Stomach (tissue), 9 donors: ENCODE results near the gene NUDT16L1. TPM values are rescaled to one million over a fixed set of nuclear protein-coding genes. Genes with fewer than 3 reads are reported as not detected.

Experiments used
- DNase-seq, 2 donors: peaks; one replicate each; pipeline versions ENCODE4 v3.0.0 to v3.0.0-alpha.2; 2013 to 2019
- H3K27ac ChIP-seq, 5 donors: fragments of 200-600 bp in 4 of 5; sonication (generic) in 4 of 5; one replicate each; pipeline ENCODE4 v1.5.1; 2013 to 2019; ENCODE audit warnings: mild to moderate bottlenecking in 1 of 5, moderate library complexity in 1 of 5
- H3K27me3 ChIP-seq, 3 donors: fragments of 200-600 bp; sonication (generic); one replicate each; pipeline ENCODE4 v1.5.1; 2017 to 2019; ENCODE audit warnings: mixed run types in 1 of 3
- H3K36me3 ChIP-seq, 4 donors: fragments of 200-600 bp; sonication (generic); 1 replicate in 3 of 4; 2 replicates in 1 of 4; pipeline ENCODE4 v1.5.1; 2016 to 2019
- H3K4me1 ChIP-seq, 4 donors: fragments of 200-600 bp; sonication (generic); one replicate each; pipeline ENCODE4 v1.5.1; 2016 to 2019
- H3K4me3 ChIP-seq, 4 donors: fragments of 200-600 bp; sonication (generic) in 3 of 4; one replicate each; pipeline ENCODE4 v1.5.1; 2016 to 2019; ENCODE audit warnings: mild to moderate bottlenecking in 1 of 4
- H3K9me3 ChIP-seq, 4 donors: fragments of 200-600 bp; sonication (generic); one replicate each; pipeline ENCODE4 v1.5.1; 2016 to 2019
- EP300 ChIP-seq: sonication (generic); formaldehyde crosslinking; IDR thresholded peaks from one replicate; pipeline ENCODE4 v1.6.1; 2017; ENCODE audit warnings: antibody characterized with exemption
- POLR2A ChIP-seq, 4 donors: fragments of 450-650 bp; IDR thresholded peaks; one replicate each; pipeline ENCODE4 v1.6.1; 2016; ENCODE audit warnings: antibody characterized with exemption in 4 of 4, control low read depth in 2 of 4, mild to moderate bottlenecking in 1 of 4, moderate library complexity in 1 of 4
- POLR2AphosphoS5 ChIP-seq, 3 donors: sonication (generic); formaldehyde crosslinking; IDR thresholded peaks; one replicate each; pipeline ENCODE4 v1.6.1; 2016; ENCODE audit warnings: antibody characterized with exemption in 3 of 3
- WGBS, 5 donors: extraction: QIAGEN DNeasy Blood & Tissue Kit in 3 of 5; methylation state at CpG; one replicate each; pipeline versions ENCODE4 v1.1.5 to v1.1.7; 2013 to 2018; 5-methylcytosine and 5-hydroxymethylcytosine counted together
- intact Hi-C: fragments of 100-400 bp; cut with DNase I; formaldehyde crosslinking; loops from one replicate; pipeline ENCODE4 v1.15.1; 2023; ENCODE audit warnings: low total_unique reads
- polyA plus RNA-seq, 3 donors: library from polyadenylated mRNA; stranded (reverse); fragments of 200-250 nt; gene quantifications; one replicate each; pipeline ENCODE4 v1.2.3, GENCODE V29; 2013
- total RNA-seq, 5 donors: library from RNA; depleted of rRNA; stranded (reverse); fragments of >200 nt; gene quantifications; one replicate each; pipeline versions ENCODE4 v1.1.0 to v1.2.3, GENCODE V29; 2014 to 2016
- TF ChIP-seq, protein P1 (sequence below), 7 experiments: fragments of 450-650 bp in 4 of 7; fragments of 200-600 bp in 3 of 7; sonication (generic) in 3 of 7; IDR thresholded peaks; one replicate each; pipeline ENCODE4 v1.5.1; 2016 to 2019; ENCODE audit warnings: antibody characterized with exemption in 7 of 7, control low read depth in 2 of 7, mild to moderate bottlenecking in 1 of 7
- donor health status: healthy with polysubstance abuse.
- donor health status: Bipolar disorder and iron deficiency.
- donor health status: healthy.

NUDT16L1 gene
- total and polyA plus RNA-seq, 8 donors: 3.5 to 48.2 (median 35.3) TPM

GRCh38 chr16:4656221-4656620 lies 37.1 kb upstream of the NUDT16L1 start:
- H3K4me1 ChIP-seq: peaks cover 57 to 79% (median 59%) of the 10 kb centered on the region in 4 donors
- intact Hi-C loops: no loop called here
- H3K27ac ChIP-seq: peak overlapping the region in 3 of 5 donors; percentile 23 to 81 (median 80)
- no peaks in the 10 kb centered on the region for H3K27me3 ChIP-seq
- H3K4me3 ChIP-seq: no peak overlapping the region
- DNase-seq: no peak
- WGBS, 5 donors: 87 to 92% (median 90%) methylated on average over 12 of the region's 12 CpGs
- TF ChIP-seq EP300: no peak
- TF ChIP-seq POLR2A (IDR thresholded peaks at IDR 0.05): no peak
- TF ChIP-seq POLR2AphosphoS5 (IDR thresholded peaks at IDR 0.05): no peak
- no peaks in the 10 kb centered on the region for H3K9me3 ChIP-seq
- H3K36me3 ChIP-seq: peaks cover 62 to 95% (median 91%) of the 10 kb centered on the region in 4 donors

DNA sequence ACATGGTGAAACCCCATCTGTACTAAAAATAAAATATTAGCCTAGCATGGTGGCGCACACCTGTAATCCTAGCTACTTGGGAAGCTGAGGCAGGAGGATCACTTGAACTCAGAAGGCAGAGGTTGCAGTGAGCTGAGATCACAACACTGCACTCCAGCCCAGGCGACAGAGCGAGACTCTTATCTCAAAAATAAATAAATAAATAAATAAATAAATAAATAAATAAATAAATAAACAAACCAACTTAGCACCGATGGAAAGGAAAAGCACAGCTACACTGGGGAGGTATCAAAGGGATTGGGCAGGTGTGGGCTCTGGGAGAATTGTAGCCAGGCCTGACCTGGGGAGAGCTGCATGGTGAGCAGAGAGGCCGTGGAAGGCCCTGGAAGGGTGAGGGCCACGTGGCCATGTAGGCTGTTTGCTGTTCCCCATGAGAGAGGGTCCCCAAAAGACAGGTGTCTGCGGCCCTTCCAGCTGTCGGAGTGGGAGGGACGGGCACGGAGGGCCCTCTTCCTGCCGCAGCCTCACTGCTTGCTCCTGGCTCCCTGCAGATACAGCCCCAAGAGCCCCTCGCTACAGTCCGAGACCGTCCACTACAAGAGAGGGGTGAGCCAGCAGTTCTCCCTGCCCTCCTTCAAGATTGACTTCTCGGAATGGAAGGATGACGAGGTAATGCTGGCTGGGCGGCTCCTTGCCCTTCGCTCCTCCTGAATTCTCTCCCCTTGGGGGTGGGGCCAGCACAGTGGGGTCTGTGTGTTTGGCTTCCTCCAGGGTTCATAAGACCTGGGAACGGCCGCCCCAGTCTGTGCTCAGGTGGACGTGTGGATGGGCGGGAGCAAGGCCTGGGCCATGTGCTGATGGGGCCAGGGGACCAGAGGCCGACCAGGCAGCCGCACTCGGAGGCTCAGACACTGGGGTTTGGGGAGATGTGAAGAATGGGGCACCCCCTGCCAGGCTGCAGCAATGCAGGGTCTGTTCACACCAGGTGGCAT lies 36.4 kb upstream of the NUDT16L1 start:
- 88 to 94% (median 91%) methylated on average over 24 to 25 of the region's 25 CpGs for WGBS, 5 donors
- Histone ChIP-seq H3K4me1 (peaks cover 57 to 79% (median 62%) of the 10 kb centered on the region in 4 donors), H3K36me3 (peaks cover 57 to 87% (median 86%) of the 10 kb centered on the region in 4 donors), H3K4me3 (no peak overlapping the region), H3K27ac (no peak overlapping the region), H3K9me3 (no peaks in the 10 kb centered on the region), H3K27me3 (no peaks in the 10 kb centered on the region)
- TF ChIP-seq POLR2A (IDR thresholded peaks at IDR 0.05): no peak
- TF ChIP-seq POLR2AphosphoS5 (IDR thresholded peaks at IDR 0.05): no peak
- TF ChIP-seq, protein P1, sequence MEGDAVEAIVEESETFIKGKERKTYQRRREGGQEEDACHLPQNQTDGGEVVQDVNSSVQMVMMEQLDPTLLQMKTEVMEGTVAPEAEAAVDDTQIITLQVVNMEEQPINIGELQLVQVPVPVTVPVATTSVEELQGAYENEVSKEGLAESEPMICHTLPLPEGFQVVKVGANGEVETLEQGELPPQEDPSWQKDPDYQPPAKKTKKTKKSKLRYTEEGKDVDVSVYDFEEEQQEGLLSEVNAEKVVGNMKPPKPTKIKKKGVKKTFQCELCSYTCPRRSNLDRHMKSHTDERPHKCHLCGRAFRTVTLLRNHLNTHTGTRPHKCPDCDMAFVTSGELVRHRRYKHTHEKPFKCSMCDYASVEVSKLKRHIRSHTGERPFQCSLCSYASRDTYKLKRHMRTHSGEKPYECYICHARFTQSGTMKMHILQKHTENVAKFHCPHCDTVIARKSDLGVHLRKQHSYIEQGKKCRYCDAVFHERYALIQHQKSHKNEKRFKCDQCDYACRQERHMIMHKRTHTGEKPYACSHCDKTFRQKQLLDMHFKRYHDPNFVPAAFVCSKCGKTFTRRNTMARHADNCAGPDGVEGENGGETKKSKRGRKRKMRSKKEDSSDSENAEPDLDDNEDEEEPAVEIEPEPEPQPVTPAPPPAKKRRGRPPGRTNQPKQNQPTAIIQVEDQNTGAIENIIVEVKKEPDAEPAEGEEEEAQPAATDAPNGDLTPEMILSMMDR (IDR thresholded peaks at IDR 0.05): no peak
- TF ChIP-seq EP300: no peak
- intact Hi-C loops: no loop called here
- DNase-seq: no peak

GRCh38 chr16:4659363-4660353 lies 33.7 kb upstream of the NUDT16L1 start:
- Histone ChIP-seq H3K36me3 (peaks cover 44 to 80% (median 67%) of the 10 kb centered on the region in 4 donors), H3K4me1 (peaks cover 53 to 79% (median 63%) of the 10 kb centered on the region in 4 donors), H3K4me3 (no peak overlapping the region), H3K27me3 (no peaks in the 10 kb centered on the region), H3K9me3 (no peaks in the 10 kb centered on the region), H3K27ac (peak overlapping the region in 3 of 5 donors; percentile 58 to 85 (median 65))
- intact Hi-C loops: no loop called here
- no peak for TF ChIP-seq EP300
- TF ChIP-seq POLR2AphosphoS5 (IDR thresholded peaks at IDR 0.05): no peak
- no peak for TF ChIP-seq POLR2A (IDR thresholded peaks at IDR 0.05)
- TF ChIP-seq, protein P1 (IDR thresholded peaks at IDR 0.05): no peak
- 89 to 94% (median 92%) methylated on average over 23 to 29 of the region's 29 CpGs for WGBS, 5 donors
- DNase-seq: no peak

DNA sequence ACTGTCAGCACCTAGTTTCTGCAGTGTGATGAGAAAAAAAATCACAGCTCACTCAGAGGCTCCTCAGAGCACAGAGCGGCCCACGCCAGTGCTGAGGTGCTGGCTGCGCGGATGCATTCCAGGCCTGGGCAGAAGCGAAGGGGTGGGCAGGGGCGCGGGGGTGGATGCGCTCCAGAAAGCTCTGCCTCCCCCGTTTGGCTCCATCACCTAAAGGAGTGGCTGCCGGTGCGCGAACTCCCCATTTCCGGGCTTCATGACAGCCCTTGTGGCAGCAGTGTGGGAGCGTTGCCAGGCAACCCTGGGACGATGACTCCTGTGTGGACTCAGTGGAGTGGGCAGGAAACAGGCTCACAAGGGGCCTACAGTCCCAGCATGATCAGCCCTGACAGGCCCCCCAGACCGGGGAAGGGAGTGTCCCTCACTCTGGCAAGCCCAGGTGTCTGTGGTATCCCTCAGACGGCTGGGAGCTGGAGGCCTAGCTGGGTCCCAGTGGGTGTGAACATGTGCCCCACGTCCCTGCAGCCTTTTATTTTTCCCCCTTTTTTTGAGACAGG lies 32.8 kb upstream of the NUDT16L1 start:
- DNase-seq: peak; percentile 70 to 90
- TF ChIP-seq POLR2A (IDR thresholded peaks at IDR 0.05) (no peak), EP300 (no peak), POLR2AphosphoS5 (IDR thresholded peaks at IDR 0.05) (no peak)
- TF ChIP-seq, protein P1 (IDR thresholded peaks at IDR 0.05): no peak
- Histone ChIP-seq H3K27me3 (no peaks in the 10 kb centered on the region), H3K4me3 (no peak overlapping the region), H3K27ac (peak overlapping the region; percentile 31 to 85 (median 62)), H3K9me3 (no peaks in the 10 kb centered on the region), H3K36me3 (peaks cover 39 to 78% (median 67%) of the 10 kb centered on the region in 4 donors), H3K4me1 (peaks cover 51 to 79% (median 62%) of the 10 kb centered on the region in 4 donors)
- 28 to 45% (median 35%) methylated on average over 6 to 18 of the region's 18 CpGs for WGBS, 5 donors
- intact Hi-C loops: no loop called here
